GM18951 (cell line): ENCODE results near the gene BATF3.
A peak's percentile ranks its signal among the peaks of the same experiment; 100 is the strongest.
"Not testable (repeated sequence)": the region's sequence is repeated elsewhere in the genome, so short reads cannot be mapped to it uniquely, and the experiment has no call there.

Experiments
- POLR2A ChIP-seq: IDR thresholded peaks from 4 replicates; pipeline ENCODE4 v1.6.1; 2011; ENCODE audit warnings: mild to moderate bottlenecking; ENCODE audit not compliant: insufficient read length, insufficient read depth; ENCODE audit errors: extremely low read depth
- in situ Hi-C: fragments of 300-500 bp; cut with MboI; formaldehyde crosslinking; loops from one replicate; pipeline ENCODE4 v1.12.0; 2022; ENCODE audit warnings: low sequenced_read_pairs, mixed read lengths, inconsistent platforms; ENCODE audit not compliant: unreplicated experiment

Gene BATF3

DNA sequence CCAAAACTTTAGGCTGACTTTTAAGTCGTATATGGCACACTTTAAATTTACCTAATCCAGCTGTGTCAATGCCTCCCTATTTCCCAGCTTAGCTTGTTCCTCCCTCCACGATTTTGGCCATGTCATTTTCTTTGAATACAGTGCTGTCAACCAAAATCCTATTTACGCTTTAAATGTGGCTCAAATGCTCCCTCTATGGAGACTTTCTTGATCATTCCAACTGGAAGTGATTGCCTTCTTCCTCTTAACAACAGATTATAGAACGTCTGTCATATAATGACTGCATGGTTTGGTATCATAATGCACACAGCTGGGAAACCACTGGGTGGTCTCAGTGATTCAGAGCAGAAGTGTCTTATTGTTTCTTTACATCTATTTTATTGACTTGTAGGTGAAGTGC lies 18.9 kb upstream of the BATF3 start:
- in situ Hi-C loops = no loop called here
- no peak for TF ChIP-seq POLR2A

DNA sequence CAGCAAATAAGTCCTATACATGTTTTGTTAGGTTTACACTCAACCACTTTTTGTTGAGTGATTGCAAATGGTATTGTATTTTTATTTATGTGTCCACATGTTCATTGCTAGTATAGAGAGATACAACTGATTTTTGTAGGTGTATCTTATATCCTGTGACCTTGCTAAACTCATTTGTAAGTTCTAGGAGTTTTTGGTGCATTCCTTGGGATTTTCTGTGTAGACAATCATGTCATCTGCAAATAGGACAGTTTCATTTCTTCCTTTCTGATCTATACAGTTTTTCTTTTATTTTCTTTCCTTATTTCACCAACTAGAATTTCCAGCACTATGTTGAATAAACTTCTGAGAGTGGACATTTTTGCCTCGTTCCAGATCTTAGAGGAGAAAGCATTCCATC lies 16.5 kb upstream of the BATF3 start:
- no peak for TF ChIP-seq POLR2A
- in situ Hi-C loops = no loop called here

DNA sequence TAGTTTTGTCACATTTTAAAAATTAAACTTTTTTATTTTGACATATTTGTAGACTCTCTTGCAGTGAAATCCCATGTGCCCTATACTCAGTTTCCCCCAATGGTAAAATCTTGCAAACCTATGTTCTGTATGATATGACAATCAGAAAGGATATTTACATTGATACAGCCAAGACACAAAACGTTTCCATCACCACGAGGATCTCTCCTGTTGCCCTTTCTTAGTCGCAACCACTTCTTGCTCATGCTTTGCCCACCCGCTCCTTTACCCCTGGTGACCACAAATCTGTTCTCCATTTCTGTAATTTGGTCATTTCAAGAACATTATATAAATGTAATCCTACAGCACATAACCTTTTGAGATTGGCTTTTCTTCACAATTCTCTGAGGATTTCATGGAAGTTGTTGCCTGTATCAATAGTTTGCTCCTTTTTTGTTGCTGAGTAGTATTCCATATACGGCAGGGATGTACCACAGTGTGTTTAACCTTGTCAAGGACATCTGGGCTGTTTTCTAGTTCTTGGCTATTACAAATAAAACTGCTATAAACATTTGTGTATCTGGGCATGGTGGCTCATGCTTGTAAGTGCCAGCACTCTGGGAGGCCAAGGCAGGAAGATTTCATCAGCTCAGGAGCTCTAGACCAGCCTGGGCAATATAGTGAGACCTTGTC lies 14.0 kb upstream of the BATF3 start:
- TF ChIP-seq POLR2A = no peak
- in situ Hi-C loops = no loop called here

DNA sequence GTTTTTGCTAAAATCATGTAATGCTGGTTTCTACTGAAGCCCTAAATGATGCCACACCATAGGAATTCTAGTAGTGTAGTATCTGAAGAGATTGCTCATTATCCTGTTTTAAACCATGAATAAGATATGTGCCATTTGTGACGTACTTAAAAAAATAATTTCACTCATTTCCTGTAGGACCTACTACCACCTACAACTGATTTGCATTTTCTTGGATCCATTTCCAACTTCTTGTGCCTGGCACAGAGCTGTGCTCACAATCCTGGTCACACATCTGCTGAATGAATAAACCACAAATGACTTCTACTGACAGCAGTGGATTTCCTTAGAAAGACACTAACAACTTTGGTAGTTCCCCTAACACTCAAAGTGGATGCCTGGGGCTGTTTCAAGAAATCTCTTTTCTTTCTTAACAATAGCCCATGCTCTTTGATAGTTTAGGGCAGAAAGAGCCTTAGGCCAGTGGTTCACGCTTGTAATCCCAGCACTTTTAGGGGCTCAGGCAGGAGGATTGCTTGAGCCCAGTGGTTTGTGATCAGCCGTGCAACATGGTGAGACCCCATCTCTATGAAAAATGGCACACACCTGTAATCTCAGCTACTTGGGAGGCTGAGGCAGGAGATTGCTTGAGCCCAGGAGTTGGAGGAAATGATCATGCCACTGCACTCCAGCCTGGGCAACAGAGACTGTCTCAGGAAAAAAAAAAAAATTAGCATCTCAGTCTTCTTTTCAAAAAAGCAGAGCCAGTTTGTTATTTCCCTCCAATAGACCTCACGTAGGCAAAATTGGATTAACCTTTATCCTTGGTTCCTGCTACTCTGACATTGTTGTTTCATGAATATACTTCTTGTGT lies 13.0 kb upstream of the BATF3 start:
- in situ Hi-C loops = no loop called here
- no peak for TF ChIP-seq POLR2A

DNA sequence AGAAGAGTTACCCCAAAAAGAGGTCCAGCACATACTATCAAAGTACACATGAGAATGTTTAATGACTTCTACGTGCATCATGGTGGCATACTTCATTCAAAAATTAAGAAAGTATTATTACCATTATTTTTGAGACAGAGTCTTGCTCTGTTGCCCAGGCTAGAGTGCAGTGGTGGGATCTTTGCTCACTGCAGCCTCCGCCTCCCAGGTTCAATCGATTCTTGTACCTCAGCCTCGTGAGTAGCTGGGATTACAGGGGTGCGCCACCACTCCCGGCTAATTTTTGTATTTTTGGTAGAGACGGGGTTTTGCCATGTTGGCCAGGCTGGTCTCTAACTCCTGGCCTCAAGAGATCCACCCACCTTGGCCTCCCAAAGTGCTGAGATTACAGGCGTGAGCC lies 12.3 kb upstream of the BATF3 start:
- in situ Hi-C loops = not testable (repeated sequence)

DNA sequence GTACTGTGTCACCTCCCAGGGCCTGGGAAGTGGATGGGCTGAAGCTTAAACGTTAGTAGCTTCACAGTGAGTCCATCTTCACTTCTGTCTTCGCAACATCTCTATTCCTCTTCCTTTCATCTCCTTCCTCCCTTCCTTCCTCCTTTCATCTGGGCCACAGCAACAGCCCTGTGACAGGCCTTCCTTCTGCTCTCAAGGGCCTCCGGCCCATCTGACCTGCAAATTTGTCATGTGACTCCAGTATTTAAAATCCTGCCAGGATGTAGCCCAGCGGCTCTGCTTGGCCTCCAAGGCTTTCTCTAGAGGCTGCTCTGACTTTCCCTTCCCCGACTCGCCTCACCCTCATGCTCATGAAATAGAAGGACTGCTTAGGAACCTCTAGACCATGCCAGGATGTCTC lies 10.9 kb upstream of the BATF3 start:
- TF ChIP-seq POLR2A = no peak
- in situ Hi-C loops = no loop called here

DNA sequence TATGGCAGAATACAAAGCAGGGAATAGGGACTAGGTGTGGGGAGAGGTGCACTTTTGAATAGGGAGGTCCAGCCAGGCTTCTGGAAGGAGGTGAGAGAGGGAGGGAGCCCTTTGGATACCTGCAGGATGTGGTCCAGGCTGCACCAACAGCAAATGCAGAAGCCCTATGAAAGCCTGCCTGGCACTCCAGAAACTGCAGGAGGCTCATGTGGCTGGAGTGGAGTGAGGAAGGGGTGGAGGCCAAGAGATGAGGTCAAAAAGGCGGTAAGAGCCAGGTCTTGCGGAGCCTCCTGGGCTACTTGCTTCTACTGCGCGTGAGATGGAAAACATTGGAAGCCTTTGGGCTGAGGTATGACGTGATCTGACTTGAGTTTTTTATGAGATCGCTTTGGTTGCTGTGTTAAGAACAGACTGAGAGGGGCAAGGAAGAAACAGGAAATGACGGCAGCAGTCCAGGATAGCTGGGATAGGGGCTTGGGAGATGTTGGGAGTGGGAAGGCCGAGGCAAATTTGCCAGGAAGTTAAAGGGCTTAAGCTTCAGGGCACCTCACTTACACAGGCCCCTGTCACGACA lies 4.4 kb upstream of the BATF3 start:
- no peak for TF ChIP-seq POLR2A
- in situ Hi-C loops = no loop called here

DNA sequence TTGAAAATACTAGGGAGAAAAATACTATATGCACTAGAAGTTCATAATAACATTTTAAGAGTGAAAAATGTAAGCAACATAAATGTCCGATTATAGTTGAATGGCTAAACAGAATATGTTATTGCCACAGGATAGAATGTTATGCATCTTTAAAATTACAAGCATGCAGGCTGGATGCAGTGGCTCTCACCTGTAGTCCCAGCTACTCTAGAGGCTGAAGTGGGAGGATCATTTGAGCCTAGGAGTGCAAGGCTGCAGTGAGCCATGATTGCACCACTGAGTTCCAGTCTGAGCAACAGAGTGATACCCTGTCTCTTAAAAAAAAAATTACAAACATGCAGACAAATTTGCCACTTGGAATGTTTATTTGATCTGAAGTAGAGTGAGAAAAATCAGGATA lies 3.0 kb upstream of the BATF3 start:
- in situ Hi-C loops = no loop called here
- TF ChIP-seq POLR2A = no peak

DNA sequence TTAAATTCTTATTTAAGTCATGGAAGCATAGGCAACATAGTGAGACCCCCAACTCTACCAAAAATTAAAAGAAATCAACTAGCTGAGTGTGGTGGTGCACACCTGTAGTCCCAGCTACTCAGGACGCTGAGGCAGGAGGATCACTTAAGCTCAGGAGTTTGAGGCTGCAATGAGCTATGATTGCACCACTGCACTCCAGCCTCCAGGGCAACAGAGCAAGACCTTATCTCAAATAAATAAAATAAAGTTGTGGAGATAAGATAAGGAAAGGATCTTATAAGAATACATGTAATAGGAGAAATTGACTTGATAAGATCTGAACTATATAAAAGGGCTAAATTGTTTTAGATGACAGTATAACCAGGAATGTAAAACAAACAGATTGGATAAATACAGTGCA lies 2.3 kb upstream of the BATF3 start:
- TF ChIP-seq POLR2A = no peak
- in situ Hi-C loops = no loop called here

DNA sequence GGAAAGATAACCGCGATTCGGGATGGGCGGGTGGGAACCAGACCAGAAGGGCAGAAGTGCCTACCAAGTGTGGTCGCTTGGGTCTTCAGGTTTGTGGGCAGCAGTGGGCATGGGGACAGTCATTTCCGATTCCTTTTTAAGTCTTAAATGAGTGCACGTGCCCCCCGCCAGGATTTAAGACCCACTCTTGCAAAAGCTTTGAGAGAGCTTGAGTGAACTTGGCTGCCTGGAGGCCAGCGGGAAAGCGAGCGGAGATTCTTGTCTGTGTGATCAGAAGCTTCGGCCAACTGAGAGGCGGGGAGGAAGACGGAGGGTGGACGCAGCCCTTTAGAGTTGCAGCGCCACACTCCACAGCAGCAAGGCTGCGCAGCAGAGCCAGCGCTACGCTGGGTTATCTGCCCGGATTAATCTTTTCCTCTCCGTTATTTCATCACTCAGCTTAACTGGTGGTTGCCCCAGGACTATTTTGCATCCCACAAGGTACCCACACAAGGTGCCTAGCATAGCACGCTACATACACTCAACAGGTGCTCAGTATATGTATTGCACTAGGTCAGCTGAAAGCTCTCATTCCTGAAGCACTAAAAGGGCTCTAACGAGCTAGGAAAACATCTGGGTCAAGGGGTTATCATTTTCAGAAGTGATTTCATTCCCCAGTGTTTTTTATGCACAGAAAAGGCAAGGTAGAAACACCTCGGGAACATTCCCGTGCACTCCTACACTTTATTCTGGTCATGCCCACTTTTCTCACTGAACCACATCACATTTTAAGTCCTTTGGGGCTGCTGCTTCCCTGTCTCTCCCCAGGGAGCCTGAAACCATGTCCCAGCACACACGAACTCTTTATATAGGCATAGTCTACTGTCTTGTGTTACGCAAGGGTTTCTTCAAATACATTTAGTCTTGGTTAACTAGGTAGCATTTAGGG lies 1.5 kb upstream of the BATF3 start:
- TF ChIP-seq POLR2A = no peak
- in situ Hi-C loops = no loop called here

DNA sequence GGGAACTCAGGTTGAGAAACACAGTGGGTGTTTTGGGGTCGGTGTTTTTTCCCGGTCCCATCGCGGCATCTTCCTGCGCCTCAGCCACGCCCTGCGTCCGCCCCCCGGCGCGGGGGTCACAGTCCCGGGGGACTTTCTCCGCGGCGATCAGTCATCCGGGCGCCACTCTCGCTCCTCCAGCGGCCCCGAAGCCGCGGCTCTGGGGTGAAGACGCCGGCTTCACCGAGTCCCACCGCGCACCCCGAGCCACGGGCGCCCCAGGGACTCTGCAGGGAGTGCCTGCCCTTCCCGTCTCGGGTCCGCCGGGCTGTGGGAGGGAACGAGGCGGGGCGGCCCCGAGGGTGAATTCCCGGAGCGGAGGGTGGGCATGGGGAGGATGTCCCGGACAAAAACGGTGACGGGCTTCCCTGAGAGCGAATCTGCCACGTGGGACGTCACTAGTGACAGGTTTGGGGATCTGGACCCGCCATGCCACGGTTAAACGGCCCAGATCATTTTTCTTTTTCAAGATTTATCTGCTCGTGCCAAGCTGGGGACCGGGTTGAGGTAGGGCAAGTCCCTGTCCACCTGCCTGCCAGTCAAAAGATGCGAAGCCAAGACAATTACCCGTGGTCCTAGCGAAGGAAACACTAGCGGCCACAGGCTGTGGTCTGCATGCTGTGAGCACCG lies 717 bp upstream of the BATF3 start:
- in situ Hi-C loops = no loop called here
- no peak for TF ChIP-seq POLR2A

DNA sequence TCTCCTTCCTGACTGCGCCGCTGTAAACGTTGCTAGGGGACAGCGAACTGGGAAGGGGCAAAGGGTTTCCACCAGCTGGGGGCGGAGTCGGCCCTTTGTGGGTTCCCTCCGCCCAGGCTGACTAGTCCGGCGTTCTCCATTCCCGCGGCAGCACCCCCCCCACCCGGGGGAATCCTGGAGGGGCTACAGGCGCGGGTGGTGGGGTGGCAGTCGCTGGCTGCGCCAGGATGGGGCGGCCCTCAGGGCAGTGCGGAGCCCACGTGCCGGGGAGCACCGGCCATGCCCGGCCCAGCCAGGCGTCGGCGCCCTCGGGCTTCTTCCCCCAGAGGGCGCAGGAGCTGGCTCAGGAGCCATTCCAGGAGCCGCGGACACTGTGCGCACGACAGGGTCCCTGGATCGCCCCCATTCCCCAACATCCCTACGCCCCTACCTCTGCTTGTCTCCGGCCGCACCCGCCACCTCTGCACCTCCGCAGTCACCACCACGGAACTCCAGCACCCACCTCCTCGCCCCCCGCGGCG lies 476 bp downstream of the BATF3 start:
- peak; percentile 24 for TF ChIP-seq POLR2A
- in situ Hi-C loops = no loop called here
